ENCODE measurements around the gene EPB41L4B.
"Not testable (repeated sequence)": the region's sequence is repeated elsewhere in the genome, so short reads cannot be mapped to it uniquely, and the experiment has no call there.

EPB41L4B gene

DNA sequence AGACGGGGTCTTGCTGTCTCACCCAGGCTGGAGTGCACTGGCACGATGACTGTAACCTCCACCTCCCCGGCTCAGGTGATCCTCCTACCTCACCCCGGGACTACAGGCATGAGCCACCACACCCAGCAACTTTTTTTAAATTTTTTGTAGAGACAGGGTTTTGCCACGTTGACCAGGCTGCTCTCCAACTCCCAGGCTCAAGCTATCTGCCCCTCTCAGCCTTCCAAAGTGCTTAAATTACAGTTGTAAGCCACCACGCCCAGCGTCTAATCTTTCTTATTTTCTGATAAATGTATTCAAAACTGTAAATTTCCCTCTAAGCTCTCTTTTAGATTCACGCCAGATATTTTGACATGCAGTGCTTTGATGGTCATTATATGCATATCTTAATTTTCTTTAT is 164.2 kb downstream of the EPB41L4B start:
- DNase-seq, result no peak

DNA sequence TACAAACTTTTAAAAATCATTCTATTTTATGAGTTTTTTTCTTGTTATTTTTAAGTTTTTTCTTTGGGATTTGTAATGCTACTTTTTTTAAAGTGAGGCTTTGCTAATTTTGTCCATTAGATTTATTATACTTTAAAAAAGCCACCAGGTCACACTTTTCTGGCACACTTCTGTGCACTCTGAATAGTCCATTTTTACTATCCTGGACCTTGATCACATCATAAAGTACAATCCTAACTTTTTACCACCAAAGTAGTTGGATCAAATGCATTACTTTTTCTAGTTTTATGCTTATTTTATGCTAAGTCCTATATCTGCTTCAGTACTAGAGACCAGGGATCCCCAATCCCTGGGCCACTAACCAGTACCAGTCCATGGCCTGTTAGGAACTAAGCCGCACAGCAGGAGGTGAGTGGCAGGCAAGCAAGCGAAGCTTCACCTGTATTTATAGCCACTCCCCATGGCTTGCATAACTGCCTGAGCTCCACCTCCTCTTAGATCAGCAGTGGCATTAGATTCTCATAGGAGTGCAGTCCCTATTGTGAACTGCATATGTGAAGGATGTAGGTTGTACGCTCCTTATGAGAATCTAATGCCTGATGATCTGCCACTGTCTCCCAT is 169.8 kb downstream of the EPB41L4B start:
- no peak for DNase-seq

DNA sequence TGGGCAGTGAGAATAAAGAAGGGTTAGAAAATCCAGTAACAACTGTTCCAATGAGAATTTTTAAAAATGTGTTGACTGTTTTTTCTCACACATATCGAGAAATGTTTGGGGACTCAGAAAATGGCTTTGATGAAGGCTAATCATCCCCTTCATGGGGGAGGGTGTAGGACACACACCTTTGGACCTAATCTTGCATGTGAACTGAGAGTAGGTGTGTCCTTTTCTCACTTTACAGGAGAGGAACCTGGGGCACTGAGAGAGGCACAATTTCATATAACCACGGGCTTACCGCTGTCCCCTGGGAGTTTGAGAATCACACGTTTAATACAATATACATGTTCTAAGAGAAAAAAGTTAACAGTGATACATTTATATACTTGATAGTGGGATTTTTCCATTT is 171.1 kb downstream of the EPB41L4B start:
- no peak for DNase-seq

DNA sequence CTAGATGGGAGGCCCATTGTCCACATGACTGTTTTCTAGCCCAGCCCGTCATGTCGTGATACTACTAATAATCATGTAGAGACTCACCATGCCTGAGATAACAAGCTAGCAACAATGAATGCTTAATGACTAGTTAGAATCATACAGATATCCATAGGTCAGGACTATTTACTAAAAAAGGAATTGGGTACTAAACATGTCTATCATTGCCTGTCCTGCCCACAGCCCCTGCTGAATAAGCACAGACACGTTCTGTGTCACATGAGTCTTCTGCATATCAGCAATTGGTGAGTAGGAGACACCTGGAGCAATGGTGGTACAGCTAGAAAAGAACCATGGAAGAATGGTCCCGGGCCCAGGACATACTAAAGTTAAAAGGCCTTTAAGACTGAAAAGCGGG is 171.8 kb downstream of the EPB41L4B start:
- DNase-seq, result no peak

- DNase-seq, result no peak
Measured at GRCh38 chr9:109145051-109145450, 175.8 kb downstream of the EPB41L4B start.

DNA sequence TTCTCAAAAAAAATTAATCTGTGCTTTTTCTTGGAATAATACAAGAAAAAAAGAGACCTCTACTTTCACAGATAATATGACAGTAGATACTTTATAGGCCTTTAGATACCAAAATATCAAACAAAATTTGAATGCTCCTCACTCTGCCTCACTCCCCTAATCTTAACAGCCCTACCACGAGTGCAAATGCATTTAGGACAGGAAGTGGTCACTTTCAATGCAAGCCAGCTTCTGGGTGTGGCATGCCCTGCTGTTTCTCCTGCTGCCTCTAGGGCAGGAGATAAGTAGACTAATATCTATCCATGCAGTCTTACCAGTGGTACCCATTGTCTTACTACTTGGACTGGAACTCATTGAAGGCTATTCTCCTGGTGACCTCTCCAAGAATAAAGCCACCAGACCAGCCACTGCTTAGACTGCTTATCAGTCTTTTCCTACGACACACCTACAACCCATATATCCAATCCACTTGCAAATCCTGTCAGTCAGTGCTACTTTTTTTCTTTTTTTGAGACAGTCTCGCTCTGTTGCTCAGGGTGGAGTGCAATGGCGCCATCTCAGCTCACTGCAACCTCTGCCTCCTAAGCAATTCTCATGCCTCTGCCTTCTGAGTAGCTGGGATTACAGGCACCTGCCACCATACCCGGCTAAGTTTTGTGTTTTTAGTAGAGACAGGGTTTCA is 176.8 kb downstream of the EPB41L4B start:
- peak; percentile 60 for DNase-seq

- no peak for DNase-seq
Measured at GRCh38 chr9:109141375-109141774, 179.5 kb downstream of the EPB41L4B start.

DNA sequence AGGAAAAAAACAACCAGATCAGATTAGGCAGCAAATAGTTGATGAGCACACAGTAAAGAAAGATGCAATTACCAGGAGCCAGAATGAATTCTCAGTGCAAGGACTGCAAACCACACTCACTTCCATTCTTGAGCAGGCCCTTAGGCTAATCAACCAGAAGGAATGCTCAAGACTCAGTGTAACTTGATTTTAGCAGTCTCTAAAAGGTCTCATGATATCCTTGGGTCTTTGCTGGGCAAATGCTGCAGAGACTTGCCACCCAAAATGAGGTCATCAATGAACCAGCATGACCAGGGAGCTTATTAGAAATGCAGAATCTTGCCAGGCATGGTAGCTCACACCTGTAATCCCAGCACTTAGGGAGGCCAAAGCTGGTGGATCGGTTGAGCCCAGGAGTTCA is 181.0 kb downstream of the EPB41L4B start:
- no peak for DNase-seq

- no peak for DNase-seq
Measured at GRCh38 chr9:109138421-109138820, 182.4 kb downstream of the EPB41L4B start.

GRCh38 chr9:109134167-109134578 is 186.7 kb downstream of the EPB41L4B start:
- DNase-seq, result no peak

DNA sequence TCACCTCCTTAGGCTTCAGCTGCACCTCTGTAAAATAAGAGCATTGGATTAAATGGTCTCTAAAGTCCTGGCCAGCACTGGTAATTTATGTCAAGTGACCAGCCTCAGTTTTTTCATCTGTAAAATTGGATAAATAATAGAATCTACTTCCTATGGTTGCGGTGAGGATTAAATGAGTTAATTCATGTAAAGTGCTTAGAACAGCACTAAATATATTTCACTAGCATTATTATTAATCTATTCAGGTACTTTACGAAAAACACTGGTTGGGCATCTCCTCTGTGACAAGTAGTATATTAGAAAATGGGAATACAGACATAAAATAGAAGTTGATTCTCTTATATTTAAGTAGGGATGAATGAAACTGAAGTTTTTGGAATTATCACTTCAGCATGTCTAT is 187.3 kb downstream of the EPB41L4B start:
- no peak for DNase-seq

DNA sequence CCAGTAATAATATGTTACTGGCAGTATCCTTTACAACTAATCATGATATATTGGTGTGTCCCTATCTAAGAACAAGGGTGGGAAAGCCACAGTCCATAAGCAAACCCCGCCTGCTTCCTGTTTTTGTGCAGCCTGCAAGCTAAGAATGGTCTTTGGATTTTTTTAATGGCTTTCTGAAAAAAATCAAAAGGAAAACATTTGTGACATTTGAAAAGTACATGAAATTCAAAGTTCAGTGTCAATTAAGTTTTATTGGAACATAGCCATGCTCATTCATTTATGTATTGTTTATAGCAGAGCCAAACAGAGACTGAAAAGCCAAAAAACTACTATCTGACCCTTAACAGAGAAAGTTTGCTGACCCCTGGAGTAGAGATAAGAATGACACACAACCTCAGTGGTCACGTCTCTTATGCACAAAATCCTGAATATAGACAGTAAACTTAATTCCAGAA is 188.3 kb downstream of the EPB41L4B start:
- no peak for DNase-seq

DNA sequence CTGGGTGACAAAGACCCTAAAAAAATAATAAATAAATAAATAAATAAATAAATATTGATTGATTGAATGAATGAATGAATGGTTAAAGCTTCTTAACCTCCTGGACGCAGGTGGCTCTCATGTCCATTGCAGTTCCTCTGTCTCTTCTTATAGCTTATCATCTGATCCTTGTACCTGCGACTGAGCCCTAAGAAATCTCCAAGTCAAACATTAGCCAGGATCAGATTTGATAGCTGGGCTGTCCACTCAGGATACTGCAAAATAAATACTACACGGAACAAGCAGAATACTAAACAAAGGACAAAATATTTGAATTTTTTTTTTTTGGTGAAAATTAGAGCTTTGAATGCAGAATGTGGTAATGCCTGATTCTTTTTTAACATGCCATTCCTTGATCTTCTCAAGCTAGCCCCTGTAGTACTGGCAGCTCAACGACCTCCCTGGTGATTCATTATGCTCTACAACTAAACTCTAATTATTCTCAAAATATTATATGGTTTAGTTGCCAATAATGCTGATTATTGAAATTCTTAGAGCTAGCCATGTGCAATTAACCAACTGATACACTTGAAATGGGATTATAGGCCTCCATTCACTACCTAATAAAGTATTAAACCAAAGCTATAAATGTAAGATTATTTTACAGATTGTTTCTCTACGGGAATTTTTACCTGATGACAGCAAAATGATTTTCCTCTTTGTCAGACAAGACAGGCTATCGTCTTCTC is 191.2 kb downstream of the EPB41L4B start:
- no peak for DNase-seq

GRCh38 chr9:109126671-109127070 is 194.2 kb downstream of the EPB41L4B start:
- not testable (repeated sequence) for DNase-seq

GRCh38 chr9:109124121-109124520 is 196.7 kb downstream of the EPB41L4B start:
- no peak for DNase-seq

DNA sequence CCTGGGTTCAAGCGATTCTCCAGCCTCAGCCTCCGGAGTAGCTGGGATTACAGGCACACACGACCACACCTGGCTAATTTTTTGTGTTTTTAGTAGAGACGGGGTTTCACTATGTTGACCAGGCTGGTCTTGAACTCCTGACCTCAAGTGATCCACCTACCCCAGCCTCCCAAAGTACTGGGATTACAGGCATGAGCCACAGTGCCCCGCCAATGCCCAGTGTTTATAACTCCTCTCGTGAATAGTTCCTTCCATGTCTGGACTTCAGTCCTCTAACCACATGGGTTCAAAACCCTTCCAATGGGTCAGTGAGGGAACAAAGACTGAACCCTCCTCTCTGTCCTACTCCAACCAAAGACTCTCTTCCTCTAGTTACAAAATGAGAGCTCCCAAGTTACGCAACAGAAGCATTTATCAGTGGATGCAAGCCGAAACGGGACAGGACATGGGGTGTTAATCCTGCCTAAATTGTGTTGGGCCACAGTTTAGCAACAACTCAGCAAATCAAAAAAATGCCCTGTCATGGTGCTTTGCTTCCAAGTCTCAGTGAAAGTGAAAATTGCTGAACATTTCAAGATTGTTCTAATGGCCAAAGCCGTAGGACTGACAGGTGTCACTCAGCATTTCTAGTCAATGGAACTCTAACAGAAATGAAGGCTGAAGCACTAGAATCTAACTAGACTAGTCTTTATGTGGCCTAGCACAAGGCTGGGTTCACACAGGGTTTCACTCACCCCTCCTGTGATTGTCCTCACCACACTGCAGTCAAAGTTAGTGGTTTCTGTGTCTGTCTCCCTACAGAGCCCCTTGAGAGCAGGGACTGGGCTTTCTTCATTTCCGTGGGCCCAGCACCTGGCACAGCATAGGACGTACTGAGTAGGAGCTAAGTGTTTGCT is 197.9 kb downstream of the EPB41L4B start:
- no peak for DNase-seq

Data from NCI-H226 (cell line).